Heart right ventricle (tissue), 16 donors: ENCODE data around the gene EGFL7. TPM values are rescaled to one million over a fixed set of nuclear protein-coding genes. Genes with fewer than 3 reads are reported as not detected.

Experiments used
- ATAC-seq, 8 donors: fragments of 200-7000 bp; cut with Tn5 transposase; one replicate each; pipeline ENCODE4 v1.9.1; 2020; ENCODE audit warnings: mild to moderate bottlenecking in 8 of 8, moderate library complexity in 8 of 8, moderate number of reproducible peaks in 1 of 8
- DNase-seq, 2 donors: peaks; one replicate each; pipeline ENCODE4 v3.0.0-alpha.2; 2020
- H3K27ac ChIP-seq, 10 donors: fragments of 200-600 bp; sonication (generic) in 2 of 10; one replicate each; pipeline versions ENCODE4 v1.5.0 to v1.8.0; 2020 to 2022; ENCODE audit warnings: mild to moderate bottlenecking in 3 of 10
- H3K27me3 ChIP-seq, 7 donors: fragments of 200-600 bp; one replicate each; pipeline ENCODE4 v1.8.0; 2021 to 2022; ENCODE audit warnings: mild to moderate bottlenecking in 2 of 7
- H3K36me3 ChIP-seq, 9 donors: fragments of 200-600 bp; sonication (generic) in 1 of 9; one replicate each; pipeline versions ENCODE4 v1.5.0 to v1.8.0; 2020 to 2022; ENCODE audit warnings: mild to moderate bottlenecking in 2 of 9
- H3K4me1 ChIP-seq, 9 donors: fragments of 200-600 bp; sonication (generic) in 1 of 9; one replicate each; pipeline versions ENCODE4 v1.5.0 to v1.8.0; 2020 to 2022; ENCODE audit warnings: mild to moderate bottlenecking in 4 of 9
- H3K4me3 ChIP-seq, 10 donors: fragments of 200-600 bp; sonication (generic) in 2 of 10; one replicate each; pipeline versions ENCODE4 v1.5.0 to v1.8.0; 2020 to 2022; ENCODE audit warnings: mild to moderate bottlenecking in 7 of 10, moderate library complexity in 2 of 10
- H3K9me3 ChIP-seq, 11 donors: fragments of 200-600 bp in 10 of 11; sonication (generic) in 2 of 11; one replicate each; pipeline versions ENCODE4 v1.5.0 to v1.8.0; 2013 to 2022; ENCODE audit warnings: mild to moderate bottlenecking in 2 of 11, control low read depth in 1 of 11, moderate library complexity in 1 of 11
- CTCF ChIP-seq, 9 donors: fragments of 200-600 bp; sonication (generic) in 2 of 9; IDR thresholded peaks; one replicate each; pipeline versions ENCODE4 v1.5.0 to v1.8.0; 2021 to 2022; ENCODE audit warnings: antibody characterized with exemption in 9 of 9, mild to moderate bottlenecking in 5 of 9, moderate library complexity in 1 of 9
- WGBS, 2 donors: extraction: QIAGEN DNeasy Blood & Tissue Kit; methylation state at CpG; one replicate each; pipeline ENCODE4 v1.1.7; 2013; ENCODE audit warnings: inconsistent platforms in 1 of 2; 5-methylcytosine and 5-hydroxymethylcytosine counted together
- intact Hi-C, 10 donors: fragments of 100-400 bp; cut with DNase I; formaldehyde crosslinking; loops; one replicate each; pipeline versions ENCODE4 v1.11.1 to v1.14.2; 2022
- polyA plus RNA-seq, 2 donors: library from polyadenylated mRNA; stranded (reverse); fragments of 200-250 nt; gene quantifications; one replicate each; pipeline ENCODE4 v1.2.3, GENCODE V29; 2013
- total RNA-seq, 10 donors: library from RNA; stranded (reverse); fragmentation: NEBNext Ultra II Directional in 3 of 10; extraction: Animal tissue kit (Norgen Biotek cat#: 25700) in 3 of 10; gene quantifications; one replicate each; pipeline versions ENCODE4 v1.2.1 to v1.2.4, GENCODE V29; 2021 to 2023
- donor health status: Arrhythmogenic right ventricular cardiomyopathy.
- donor health status: ischemic (EF 13 %, LVEDD 7.1; RV severe dilation, severe dysfunction).
- donor health status: healthy with polysubstance abuse.
- donor health status: DM: no; HTN: yes; CAD: no.
- donor health status: DM: no; HTN: no; CAD: no.
- donor health status: ischemic (EF 25% LVEDD 6.9; RV normal size, moderate dysfunction).
- donor health status: ischemic (EF 25% LVEDD 5.7; RV mildly dilated, moderate dysfunction).
- donor health status: healthy.
- donor health status: DM: yes; HTN: yes; CAD: no.
- donor health status: Ischemic cardiomyopathy.
- donor health status: ischemic (EF 35%, LVEDD 5.7; RV mildly dilated, moderate dysfunction).
- donor health status: nonischemic (EF 11% LVEDD 7.7; RV severe dilation, severe dysfunction).
- donor health status: DM: yes; HTN: yes; CAD: no.
- donor health status: PGD.
- donor health status: ischemic (EF 29% LVEDD 5.4; RV normal size, mild dysfunction).
- donor health status: nonischemic (EF 23%, LVEDD 6.1; RV moderate dilation, normal function).

Gene EGFL7
- total and polyA plus RNA-seq, 12 donors: 68.6 to 377 (median 101) TPM

GRCh38 chr9:136646827-136647711, 15.6 kb upstream of the EGFL7 start:
- DNase-seq (peak; percentile 14 to 26), ATAC-seq (no peak)
- no peak for TF ChIP-seq CTCF (IDR thresholded peaks at IDR 0.05)
- Histone ChIP-seq H3K36me3 (no peaks in the 10 kb centered on the region), H3K4me1 (peaks cover 16 to 74% (median 46%) of the 10 kb centered on the region in 9 donors), H3K4me3 (peak overlapping the region; percentile 24 to 66 (median 54)), H3K27ac (peak overlapping the region; percentile 90 to 97 (median 95)), H3K9me3 (no peaks in the 10 kb centered on the region), H3K27me3 (peaks cover 0 to 43% (median 0%) of the 10 kb centered on the region in 7 donors)
- WGBS, 2 donors: 63 to 65% methylated on average over 29 of the region's 29 CpGs
- intact Hi-C loops: loop anchor here in 2 of 10 donors (1.0 to 10.0 kb wide), 3 partner anchors 9 to 48 kb away; partner anchors contain the start of gene EGFL7 (in 1 of the 2)

GRCh38 chr9:136648751-136649150, 14.0 kb upstream of the EGFL7 start:
- peak overlapping the region; percentile 90 to 97 (median 95) for H3K27ac ChIP-seq
- intact Hi-C loops: loop anchor here in 1 of 10 donors (10.0 kb wide), 1 partner anchor 46 kb away; no protein-coding TSS in a partner anchor
- WGBS, 2 donors: 39 to 49% methylated on average over 16 of the region's 16 CpGs
- peak; percentile 84 to 88 for DNase-seq
- H3K4me3 ChIP-seq: peak overlapping the region in 7 of 10 donors; percentile 16 to 66 (median 29)
- TF ChIP-seq CTCF (IDR thresholded peaks at IDR 0.05): no peak
- peaks cover 16 to 68% (median 51%) of the 10 kb centered on the region in 9 donors for H3K4me1 ChIP-seq
- H3K27me3 ChIP-seq: peaks cover 0 to 44% (median 0%) of the 10 kb centered on the region in 7 donors
- no peaks in the 10 kb centered on the region for H3K36me3 ChIP-seq
- no peaks in the 10 kb centered on the region for H3K9me3 ChIP-seq
- ATAC-seq: peak in 6 of 8 donors; percentile 1 to 48 (median 20)

- 95 to 96% methylated on average over 8 of the region's 8 CpGs for WGBS, 2 donors
- no peaks in the 10 kb centered on the region for H3K9me3 ChIP-seq
- ATAC-seq (no peak), DNase-seq (no peak)
- TF ChIP-seq CTCF (IDR thresholded peaks at IDR 0.05): no peak
- no peaks in the 10 kb centered on the region for H3K36me3 ChIP-seq
- H3K27me3 ChIP-seq: peaks cover 0 to 41% (median 0%) of the 10 kb centered on the region in 7 donors
- H3K4me1 ChIP-seq: peaks cover 11 to 67% (median 48%) of the 10 kb centered on the region in 9 donors
- H3K4me3 ChIP-seq: no peak overlapping the region
- H3K27ac ChIP-seq: peak overlapping the region in 9 of 10 donors; percentile 86 to 97 (median 95)
- intact Hi-C loops: no loop called here
Observed at GRCh38 chr9:136650021-136650420, 12.7 kb upstream of the EGFL7 start.

GRCh38 chr9:136650648-136651047, 12.1 kb upstream of the EGFL7 start:
- ATAC-seq: no peak
- Histone ChIP-seq H3K27ac (peak overlapping the region in 2 of 10 donors; percentile 19 to 97), H3K4me1 (peaks cover 5 to 67% (median 48%) of the 10 kb centered on the region in 9 donors), H3K4me3 (no peak overlapping the region), H3K27me3 (peaks cover 0 to 41% (median 0%) of the 10 kb centered on the region in 7 donors), H3K9me3 (no peaks in the 10 kb centered on the region), H3K36me3 (no peaks in the 10 kb centered on the region)
- DNase-seq: no peak
- 89 to 93% methylated on average over 10 of the region's 10 CpGs for WGBS, 2 donors
- no peak for TF ChIP-seq CTCF (IDR thresholded peaks at IDR 0.05)
- intact Hi-C loops: no loop called here
